Esophagus squamous epithelium (tissue), 4 donors: ENCODE measurements around the gene MAP3K8.

Experiments
- CTCF ChIP-seq, 6 experiments: fragments of 450-650 bp in 4 of 6; fragments of 200-600 bp in 2 of 6; sonication (generic) in 2 of 6; IDR thresholded peaks; one replicate each; pipeline ENCODE4 v1.5.1; 2016 to 2019; ENCODE audit warnings: antibody characterized with exemption in 6 of 6, mild to moderate bottlenecking in 4 of 6, moderate library complexity in 4 of 6
- POLR2A ChIP-seq, 4 donors: fragments of 450-650 bp; IDR thresholded peaks; one replicate each; pipeline ENCODE4 v1.6.1; 2017; ENCODE audit warnings: antibody characterized with exemption in 4 of 4, mild to moderate bottlenecking in 4 of 4, moderate library complexity in 3 of 4

GRCh38 chr10:30443049-30443448, 9.1 kb downstream of the MAP3K8 start:
- TF ChIP-seq CTCF (IDR thresholded peaks at IDR 0.05) (no peak), POLR2A (IDR thresholded peaks at IDR 0.05) (no peak)
